ENCODE measurements around the gene DNAJC18.
"Not testable (repeated sequence)": the region's sequence is repeated elsewhere in the genome, so short reads cannot be mapped to it uniquely, and the experiment has no call there.

Gene DNAJC18

DNA sequence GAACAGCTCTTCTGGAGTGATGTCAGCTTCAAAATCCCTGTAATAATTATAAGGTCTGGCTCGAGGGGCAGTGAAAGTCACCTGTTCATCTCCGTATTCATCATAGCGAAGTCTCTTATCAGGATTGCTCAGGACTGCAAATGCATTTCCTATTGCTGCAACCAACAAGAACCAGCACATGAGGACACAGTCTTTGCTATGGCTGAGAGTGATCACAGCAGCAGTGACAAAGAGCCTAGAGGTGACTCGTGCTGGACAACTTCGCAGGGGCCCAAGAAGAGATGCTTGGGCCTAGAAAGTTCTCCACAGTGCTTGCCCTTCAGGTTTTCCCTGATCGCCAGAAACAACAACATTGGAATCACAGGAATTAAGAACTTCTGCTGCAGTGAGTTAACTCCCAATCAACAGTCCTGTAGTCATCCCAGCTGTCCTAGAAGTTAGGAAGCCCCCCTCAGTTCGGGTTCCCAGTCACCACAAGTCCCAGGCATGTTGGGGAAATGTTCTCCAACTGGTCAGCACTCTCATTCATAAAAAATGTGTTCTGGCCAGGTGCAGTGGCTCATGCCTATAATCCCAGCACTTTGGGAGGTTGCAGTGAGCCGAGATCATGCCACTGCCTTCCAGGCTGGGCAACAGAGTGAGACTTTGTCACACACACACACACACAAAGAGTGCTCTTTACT is 13.0 kb downstream of the DNAJC18 start:
- no peak for DNase-seq (ENCODE audit: low spot score)

GRCh38 chr5:139425497-139425896 is 13.8 kb downstream of the DNAJC18 start:
- no peak for DNase-seq (ENCODE audit: low spot score)

DNA sequence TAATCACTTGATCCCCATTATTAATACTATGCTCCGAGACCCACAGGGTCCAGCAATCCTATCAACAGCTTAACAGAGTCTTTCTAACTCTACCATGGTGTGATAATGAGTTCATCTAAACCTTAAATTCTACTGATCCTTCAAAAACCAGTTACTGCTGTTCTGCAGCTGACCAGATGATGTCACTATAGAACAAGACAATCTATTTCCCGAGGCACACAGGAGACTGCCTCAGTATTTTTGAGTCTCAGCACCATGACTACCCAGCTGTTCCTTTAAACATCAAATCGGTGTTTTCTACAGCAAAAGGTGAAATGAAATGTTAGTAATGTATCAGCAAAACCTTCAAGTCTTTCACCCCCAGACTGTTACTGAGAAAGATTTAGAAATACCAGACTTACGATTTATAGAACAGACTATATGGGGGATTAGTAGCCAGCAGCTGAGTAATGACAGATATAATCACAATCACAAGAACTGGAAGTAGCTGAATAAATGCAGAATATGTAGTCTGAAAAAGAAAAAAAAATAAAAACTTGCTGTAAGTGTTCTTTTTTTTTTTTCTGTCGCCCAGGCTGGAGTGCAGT is 16.9 kb downstream of the DNAJC18 start:
- DNase-seq (ENCODE audit: low spot score) = no peak

DNA sequence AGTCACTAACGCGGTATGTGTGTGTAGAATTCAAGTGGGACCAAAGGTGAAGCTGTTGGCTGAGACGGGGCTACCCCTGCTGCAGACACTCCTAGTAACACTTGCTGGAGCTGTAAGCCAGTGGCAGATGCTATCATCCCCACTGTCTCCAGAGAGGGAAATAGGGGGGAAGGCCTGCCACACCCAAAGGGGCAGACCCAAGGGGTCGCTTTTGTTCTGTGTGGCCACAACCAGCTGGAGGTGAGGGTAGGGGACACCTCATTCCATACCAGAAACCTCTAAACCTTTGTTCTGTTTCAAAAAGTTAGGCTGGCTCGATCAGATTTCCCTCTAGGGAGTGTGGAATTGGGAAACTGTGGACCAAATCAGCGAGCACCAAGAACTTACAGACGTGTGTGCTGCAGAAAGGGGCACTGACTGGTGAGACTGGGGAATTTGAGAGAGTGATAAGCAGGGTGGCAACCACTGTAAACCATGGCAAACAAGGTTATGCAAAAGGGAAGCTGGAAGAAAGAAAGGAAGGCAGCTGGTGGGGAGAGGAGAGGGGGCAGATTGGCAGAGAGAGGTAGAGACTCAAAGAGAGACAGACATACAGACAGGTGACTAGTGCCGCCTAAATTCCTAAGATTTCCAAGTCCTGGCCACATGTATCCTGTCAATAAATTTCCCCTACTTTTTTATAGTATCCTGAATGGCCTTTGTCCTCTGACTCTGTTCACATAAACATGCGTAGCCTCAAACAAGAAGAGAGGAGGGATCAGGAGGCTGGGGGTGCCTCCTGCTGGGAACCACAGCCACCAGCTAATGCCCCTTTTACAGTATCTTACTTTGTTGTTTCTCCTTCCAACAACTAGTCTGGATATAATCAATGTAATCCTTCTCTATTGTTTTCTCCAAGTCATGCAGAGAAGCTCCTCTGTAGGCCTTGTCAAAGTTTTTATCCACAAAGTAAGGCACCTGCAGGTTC is 19.8 kb downstream of the DNAJC18 start:
- DNase-seq (ENCODE audit: low spot score) = no peak

- DNase-seq (ENCODE audit: low spot score) = no peak
Measured at GRCh38 chr5:139418793-139419192, 20.5 kb downstream of the DNAJC18 start.

DNA sequence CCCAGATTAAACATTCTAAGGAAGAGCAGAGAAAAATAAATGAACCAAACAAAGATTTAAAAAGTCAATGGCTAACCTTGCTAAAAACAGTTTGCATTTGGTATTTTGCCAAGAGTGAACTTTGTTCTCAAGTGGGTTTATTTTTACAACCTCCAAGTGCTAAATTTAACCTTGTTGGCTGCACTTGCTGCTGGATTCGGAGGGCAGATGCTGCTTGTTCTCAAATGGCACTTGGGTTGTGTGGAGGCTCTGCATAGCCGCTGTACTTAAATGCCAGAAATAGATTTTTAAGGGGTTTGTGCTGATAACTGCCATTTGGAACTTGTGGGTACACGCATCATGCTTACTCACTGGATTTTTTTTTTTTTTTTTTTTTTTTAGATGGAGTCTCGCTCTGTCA is 22.1 kb downstream of the DNAJC18 start:
- no peak for DNase-seq (ENCODE audit: low spot score)

DNA sequence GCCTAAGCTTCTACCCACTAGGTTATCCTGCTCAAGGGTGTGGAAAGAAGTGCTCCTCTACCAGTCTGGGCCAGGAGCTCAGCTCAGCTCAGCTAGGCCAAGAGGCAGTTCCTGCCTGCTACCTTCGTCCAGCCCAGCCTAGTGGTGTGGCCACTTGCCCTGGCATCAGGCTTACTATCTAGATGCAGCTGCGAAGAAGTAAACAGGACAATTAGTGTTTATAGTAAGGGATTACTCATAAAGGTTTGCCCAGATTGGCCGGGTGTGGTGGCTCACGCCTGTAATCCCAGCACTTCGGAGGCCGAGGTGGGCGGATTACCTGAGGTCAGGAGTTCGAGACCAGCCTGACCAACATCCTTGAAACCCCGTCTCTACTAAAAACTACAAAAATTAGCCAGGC is 22.7 kb downstream of the DNAJC18 start:
- DNase-seq (ENCODE audit: low spot score) = no peak

DNA sequence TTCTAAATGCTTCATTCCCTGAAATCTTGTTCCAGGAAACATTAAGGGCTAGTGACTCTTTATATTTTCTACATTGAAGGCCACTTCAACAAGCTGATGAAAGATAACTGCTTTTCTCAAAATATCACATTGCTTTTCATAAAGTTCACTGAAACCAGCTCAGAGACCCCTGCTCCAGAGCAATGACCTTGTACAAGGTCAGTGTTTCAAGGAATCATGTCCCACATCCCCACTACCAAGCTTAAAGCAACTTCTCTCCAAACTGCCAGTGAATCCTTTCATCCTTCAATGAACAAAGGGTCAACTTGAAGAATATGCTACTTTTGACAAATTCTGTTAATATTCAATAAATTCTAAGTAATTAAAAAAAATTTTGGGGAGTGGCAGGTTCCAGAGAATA is 23.5 kb downstream of the DNAJC18 start:
- DNase-seq (ENCODE audit: low spot score) = no peak

- DNase-seq (ENCODE audit: low spot score) = no peak
Measured at GRCh38 chr5:139415221-139415861, 24.0 kb downstream of the DNAJC18 start.

DNA sequence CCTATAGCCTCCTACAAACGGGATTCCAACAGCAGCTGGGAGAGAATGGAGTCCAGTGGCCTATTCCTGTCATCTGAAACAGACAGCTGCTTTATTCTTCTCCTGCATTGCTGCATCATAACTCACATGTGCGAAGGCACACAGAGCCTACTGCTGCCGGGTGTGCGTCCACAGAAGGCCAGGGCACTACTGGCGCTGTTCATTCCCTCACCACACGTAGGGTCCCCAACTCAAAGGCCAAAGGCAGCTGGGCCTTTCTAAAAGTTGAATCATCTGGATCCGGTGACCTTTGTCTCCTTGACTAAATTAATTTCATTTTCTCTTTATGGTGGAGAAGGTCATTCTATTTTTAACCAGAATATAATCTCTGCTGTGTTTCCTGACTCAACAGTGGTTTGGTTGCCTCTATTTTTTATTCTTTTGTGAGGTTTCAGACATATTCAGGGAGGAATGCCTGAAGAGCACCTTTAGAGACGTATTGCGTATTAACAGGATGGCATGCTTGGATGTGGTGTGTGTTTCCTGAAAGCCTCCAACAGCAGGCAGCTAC is 24.7 kb downstream of the DNAJC18 start:
- no peak for DNase-seq (ENCODE audit: low spot score)

GRCh38 chr5:139413963-139414362 is 25.4 kb downstream of the DNAJC18 start:
- DNase-seq (ENCODE audit: low spot score) = no peak

DNA sequence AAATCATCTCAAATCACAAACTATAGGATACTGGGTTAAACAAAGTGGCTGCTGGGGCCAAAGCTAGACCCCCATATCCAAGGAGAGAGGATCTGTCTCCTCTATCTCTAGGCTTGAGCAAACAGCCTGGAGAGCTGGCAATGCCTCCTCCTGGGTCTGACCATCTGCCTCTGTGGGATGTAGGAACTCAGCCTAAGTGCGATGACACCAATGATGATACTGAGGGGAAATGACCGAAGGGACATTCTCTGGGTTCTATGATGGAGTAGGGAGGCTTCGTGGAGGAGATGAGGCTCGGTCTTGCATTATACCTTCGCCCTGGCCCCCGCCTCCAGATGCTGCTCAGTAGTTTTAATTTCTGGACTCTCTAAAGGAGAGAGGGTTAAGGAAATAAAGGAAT is 26.2 kb downstream of the DNAJC18 start:
- no peak for DNase-seq (ENCODE audit: low spot score)

- DNase-seq (ENCODE audit: low spot score) = no peak
Measured at GRCh38 chr5:139410993-139411828, 28.1 kb downstream of the DNAJC18 start.

GRCh38 chr5:139410121-139410992 is 29.0 kb downstream of the DNAJC18 start:
- DNase-seq (ENCODE audit: low spot score) = no peak

GRCh38 chr5:139409116-139409515 is 30.2 kb downstream of the DNAJC18 start:
- not testable (repeated sequence) for DNase-seq (ENCODE audit: low spot score)

DNA sequence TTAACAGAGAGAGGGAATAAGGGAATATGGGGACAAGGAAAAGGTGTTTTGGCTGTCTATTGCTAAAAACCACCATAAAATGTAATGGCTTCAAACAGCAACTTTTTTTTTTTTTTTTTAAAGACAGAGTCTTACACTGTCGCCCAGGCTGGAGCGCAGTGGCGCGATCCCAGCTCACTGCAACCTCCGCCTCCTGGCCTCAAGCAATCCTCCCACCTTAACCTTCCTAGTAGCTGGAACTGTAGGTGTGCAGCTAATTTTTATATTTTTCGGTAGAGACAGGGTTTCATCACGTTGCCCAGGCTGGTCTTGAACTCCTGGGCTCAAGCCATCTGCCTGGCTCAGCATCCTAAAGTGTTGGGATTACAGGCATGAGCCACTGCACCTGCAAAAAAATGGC is 31.1 kb downstream of the DNAJC18 start:
- DNase-seq (ENCODE audit: low spot score) = no peak

DNA sequence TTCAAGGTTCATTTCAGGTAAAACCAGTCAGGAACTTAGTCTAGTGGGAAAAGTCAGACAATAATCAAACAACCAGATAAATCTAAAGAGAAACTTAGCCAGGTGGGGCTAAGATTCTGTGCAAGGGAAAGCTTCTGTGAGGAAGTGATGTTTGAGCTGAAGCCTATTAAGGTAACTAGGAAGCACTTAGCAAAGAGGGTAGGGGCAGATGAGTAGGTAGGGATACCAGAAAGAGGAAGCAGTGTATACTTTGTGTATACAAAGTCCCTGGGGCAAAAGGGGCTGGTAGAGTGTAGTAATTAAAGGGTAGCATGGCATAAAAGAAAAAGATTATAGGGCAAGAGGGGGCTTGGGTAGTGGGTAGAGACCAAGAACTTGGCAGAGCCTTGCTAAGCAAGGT is 31.8 kb downstream of the DNAJC18 start:
- DNase-seq (ENCODE audit: low spot score) = no peak

DNA sequence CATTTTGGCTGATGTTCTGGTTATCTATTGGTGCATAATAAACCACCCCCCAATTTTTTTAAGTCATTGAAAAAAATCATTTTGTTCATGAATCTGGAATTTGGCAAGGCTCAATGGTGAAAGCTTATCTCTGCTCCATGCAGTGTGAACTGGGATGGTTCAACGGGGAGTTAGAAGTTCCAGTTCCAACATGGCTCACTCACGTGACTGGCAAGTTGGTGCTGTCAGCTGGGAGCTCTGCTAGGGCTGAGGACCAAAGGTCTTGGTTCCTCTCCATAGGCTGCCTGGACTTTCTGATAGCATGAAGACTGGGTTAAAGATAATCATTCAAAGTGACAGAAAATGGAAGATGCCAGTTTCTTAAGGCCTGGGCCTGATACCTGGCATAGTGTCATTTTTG is 32.4 kb downstream of the DNAJC18 start:
- DNase-seq (ENCODE audit: low spot score) = no peak

DNA sequence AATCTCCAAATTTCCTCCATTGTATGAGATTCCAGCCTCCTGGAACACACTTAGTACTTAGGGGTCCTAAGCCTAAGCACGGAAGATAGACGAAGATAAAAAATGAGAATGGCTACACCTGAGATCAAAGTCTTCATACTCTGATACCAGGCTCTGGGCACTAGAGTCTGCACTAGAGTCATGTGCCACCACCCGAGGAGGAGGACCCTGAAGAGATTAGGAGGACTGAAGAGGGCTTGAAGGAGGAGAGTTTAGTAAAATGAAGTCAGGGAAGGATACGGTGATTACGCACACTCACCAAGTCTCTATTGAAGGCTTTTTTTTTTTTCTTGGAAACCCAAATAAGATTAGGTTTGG is 34.9 kb downstream of the DNAJC18 start:
- DNase-seq (ENCODE audit: low spot score) = no peak

DNA sequence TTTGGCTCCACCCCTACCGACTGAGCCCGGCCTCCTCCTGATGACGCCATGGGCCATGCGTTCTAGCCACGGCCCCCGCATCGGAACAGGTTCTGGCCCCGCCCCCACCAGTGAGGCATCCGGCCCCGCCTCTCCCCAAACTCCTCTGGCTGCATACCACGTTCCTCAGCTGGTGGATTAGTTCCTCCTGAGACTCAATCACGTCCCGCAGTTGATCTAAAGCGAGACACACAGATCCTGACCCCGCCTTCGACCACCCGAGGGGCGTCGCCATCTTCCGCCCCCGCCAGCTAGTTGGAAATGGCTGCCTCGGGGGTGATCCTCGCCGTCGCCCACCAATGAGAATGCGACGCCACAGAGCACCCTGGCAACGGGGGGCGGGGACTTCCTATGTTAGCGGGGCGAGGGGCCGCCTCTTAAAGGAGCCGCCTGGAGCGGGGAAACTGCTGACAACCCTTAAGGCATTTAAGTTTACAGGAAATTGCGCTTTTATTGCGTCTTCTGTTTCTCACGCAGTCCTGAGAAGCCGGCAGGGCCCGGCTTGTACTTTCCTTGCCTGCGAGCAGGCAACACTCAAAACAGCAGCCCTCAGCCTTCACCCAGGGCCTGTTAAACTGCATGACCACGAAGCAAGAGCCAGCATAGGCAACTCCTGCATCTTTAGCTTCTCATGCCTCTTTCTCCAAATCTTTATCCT is 35.4 kb downstream of the DNAJC18 start, which contains the start of gene SPATA24:
Gene SPATA24 (minus strand): TSS at position 303 of the 697 bp plus-strand sequence. CDS start 29 bp downstream, at position 274.
- DNase-seq (ENCODE audit: low spot score) = peak; percentile 97
